22Rv1 (cell line): ENCODE results near the gene CARS1.

Experiments
- H3K27ac ChIP-seq: fragments of 450-650 bp; 2 replicates; pipeline ENCODE4 v1.5.1; 2017
- ZFX ChIP-seq: fragments of 450-650 bp; IDR thresholded peaks from 2 replicates; pipeline ENCODE4 v1.6.1; 2017; ENCODE audit warnings: antibody characterized with exemption, borderline replicate concordance
- TF ChIP-seq, protein P1 (sequence below): fragments of 450-650 bp; IDR thresholded peaks from 2 replicates; pipeline ENCODE4 v1.5.1; 2017; ENCODE audit warnings: mild to moderate bottlenecking

The CARS1 gene

DNA sequence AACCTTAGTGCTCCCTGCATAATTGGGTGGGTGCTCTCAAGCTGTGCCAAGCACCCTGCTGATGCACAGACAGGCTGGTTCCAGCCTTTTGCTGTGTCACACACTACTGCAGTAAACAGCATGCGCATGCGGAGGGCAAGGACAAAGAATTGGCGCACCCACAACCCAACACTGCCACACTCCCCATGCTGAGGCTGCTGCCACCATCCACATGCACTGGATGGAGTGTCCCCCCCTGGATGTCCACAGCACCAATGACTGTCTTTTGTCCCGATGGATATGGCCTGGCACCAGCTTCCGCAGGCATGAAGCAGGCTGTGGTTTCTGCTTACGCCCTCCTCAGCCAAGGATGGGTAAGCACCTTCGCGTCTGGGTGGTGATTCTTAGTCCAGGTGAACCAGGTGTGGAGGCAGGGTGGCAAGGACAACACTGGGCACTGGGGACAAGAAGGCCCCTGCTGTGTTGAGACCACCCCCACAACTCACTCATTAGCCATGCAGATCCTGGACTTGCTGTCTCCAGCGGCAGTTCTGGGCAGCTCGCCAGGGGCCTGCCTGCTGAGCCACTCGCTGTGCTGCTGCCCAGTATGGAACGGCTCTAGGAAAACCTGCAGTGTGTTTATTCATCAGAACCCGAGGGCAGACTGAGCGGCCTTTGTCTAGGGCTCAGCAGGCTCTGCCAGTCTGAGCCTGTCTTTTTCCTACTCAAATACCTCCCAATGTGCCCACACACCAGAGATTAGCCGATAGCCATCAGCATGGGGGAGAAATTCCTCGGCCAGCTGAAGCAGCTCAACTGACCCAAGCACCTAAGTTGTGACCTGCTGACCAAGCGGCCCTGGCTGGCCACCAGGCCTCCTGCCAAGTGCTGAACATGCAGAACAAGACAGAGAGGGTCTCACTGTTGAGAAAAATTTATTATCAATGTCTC lies 56.9 kb downstream of the CARS1 start:
- TF ChIP-seq, protein P1, sequence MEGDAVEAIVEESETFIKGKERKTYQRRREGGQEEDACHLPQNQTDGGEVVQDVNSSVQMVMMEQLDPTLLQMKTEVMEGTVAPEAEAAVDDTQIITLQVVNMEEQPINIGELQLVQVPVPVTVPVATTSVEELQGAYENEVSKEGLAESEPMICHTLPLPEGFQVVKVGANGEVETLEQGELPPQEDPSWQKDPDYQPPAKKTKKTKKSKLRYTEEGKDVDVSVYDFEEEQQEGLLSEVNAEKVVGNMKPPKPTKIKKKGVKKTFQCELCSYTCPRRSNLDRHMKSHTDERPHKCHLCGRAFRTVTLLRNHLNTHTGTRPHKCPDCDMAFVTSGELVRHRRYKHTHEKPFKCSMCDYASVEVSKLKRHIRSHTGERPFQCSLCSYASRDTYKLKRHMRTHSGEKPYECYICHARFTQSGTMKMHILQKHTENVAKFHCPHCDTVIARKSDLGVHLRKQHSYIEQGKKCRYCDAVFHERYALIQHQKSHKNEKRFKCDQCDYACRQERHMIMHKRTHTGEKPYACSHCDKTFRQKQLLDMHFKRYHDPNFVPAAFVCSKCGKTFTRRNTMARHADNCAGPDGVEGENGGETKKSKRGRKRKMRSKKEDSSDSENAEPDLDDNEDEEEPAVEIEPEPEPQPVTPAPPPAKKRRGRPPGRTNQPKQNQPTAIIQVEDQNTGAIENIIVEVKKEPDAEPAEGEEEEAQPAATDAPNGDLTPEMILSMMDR, result no peak
- no peak for TF ChIP-seq ZFX
- peak overlapping the region; percentile 7; the same call in 1 of the 2 replicates for H3K27ac ChIP-seq

GRCh38 chr11:2999464-2999998 lies 57.7 kb downstream of the CARS1 start:
- TF ChIP-seq ZFX, result no peak
- TF ChIP-seq, protein P1, result no peak
- H3K27ac ChIP-seq, result no peak overlapping the region

DNA sequence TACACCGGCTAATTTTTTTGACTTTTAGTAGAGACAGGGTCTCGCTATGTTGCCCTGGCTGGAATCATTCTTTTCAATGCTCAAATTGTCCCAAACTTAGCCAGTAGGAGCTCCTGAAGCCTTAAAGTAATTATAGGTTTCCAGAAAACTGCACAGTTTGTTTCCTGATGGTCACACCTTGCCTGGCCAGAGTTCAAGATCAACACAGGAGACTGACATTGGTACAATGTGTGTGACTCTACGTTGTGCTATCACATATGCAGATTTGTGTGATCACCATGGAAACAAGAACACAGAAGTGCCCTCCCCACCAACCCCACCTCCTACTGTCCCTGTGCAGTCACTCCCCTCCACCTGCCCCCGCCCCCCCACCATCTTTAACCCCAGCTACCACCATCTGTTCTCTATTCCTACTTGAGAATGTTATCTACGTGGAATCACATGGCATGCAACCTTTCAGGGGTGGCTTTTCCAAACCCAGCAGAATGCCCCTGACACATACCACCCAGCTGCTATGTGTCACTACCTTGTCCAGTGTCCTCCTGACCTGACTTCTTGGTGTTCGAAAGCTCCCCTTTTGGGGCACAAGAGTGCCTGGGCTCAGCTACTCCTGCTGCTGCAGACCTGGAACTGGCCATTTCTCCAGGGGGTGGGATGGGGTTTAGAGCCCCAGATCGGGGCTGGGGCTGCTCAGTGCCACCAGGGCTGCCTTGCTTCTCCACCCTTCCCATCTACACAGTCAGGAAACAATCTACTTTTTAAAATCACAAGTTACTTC lies 59.0 kb downstream of the CARS1 start:
- TF ChIP-seq, protein P1, result no peak
- no peak for TF ChIP-seq ZFX
- H3K27ac ChIP-seq, result peak overlapping the region; percentile 27; the same call in 1 of the 2 replicates

DNA sequence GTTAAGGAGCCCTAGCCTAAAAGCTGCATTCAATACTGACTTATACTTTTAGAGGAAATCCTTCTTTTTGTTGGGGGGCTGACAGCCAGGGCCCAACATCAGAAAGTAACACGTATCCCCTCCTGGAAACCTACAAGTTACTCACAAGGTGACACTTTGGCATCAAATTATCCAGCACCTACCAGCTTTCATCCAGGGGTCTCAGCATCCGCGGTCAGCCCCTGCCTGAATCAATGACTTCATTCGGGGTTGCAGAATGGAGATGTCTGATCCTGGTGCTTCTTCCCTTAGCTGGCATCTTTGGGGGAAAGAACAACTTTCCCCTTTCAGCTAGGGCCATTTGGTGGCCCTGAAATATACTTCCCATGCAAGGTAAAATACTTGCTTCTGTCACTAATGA lies 59.8 kb downstream of the CARS1 start:
- H3K27ac ChIP-seq, result no peak overlapping the region; the same call in 1 of the 2 replicates
- TF ChIP-seq, protein P1, result no peak
- no peak for TF ChIP-seq ZFX

DNA sequence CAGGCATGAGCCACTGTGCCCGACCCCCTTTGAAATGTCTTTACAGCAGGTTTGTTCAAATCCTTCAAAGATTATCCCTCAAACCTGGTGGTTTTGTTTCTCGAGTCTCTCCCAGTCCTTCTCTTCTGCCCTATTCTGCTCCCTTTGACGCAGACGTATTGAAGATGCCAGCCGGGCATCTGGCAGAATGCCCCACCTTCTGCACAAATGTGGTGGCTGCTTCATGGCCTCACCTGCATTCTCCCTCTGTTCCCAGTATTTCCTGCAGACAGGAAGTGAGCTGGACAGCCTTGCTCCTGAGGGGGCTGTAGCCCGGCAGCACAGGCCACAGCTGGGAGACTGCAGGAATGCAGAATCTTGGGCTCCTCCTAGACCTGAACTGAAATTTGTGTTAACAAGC lies 60.2 kb downstream of the CARS1 start:
- no peak overlapping the region for H3K27ac ChIP-seq
- TF ChIP-seq, protein P1, result no peak
- no peak for TF ChIP-seq ZFX

- no peak for TF ChIP-seq ZFX
- TF ChIP-seq, protein P1, result no peak
- no peak overlapping the region for H3K27ac ChIP-seq
These were observed 61.2 kb downstream of the CARS1 start for GRCh38 chr11:2995893-2996554.
